A549 (cell line): ENCODE measurements around the gene CLDN5. TPM values are rescaled to one million over a fixed set of nuclear protein-coding genes. Genes with fewer than 3 reads are reported as not detected.

ENCODE experiments used
- ATAC-seq, 2 experiments: fragments of 200-7000 bp in 1 of 2; fragments of >200 bp in 1 of 2; cut with Nextera tagmentation in 1 of 2; cut with Tn5 transposase in 1 of 2; 3 replicates each; pipeline versions ENCODE4 v1.8.0 to v1.9.1; 2018 to 2020; ENCODE audit warnings: mild to moderate bottlenecking in 1 of 2, moderate library complexity in 1 of 2
- CTCF ChIA-PET: fragments of 300-600 bp; sonication (Branson Sonifier 250); formaldehyde crosslinking; extraction: SDS; loops from one replicate; lab custom pipeline; 2021; ENCODE audit warnings: antibody characterized with exemption, inconsistent platforms; lab: Yijun Ruan, JAX
- POLR2A ChIA-PET: fragments of 350-600 bp; formaldehyde crosslinking; extraction: SDS; loops from one replicate; lab custom pipeline; 2021; ENCODE audit warnings: antibody characterized with exemption, inconsistent platforms; lab: Yijun Ruan, JAX
- DNase-seq, 2 experiments: peaks; one replicate each; pipeline versions ENCODE4 v3.0.0 to v3.0.0-alpha.2; 2011 to 2016; ENCODE audit warnings: low read depth in 1 of 2, low spot score in 1 of 2
- FAIRE-seq: peaks from 2 replicates; lab custom pipeline; 2011; peaks lifted over from hg19 to GRCh38; lab: Jason Lieb, UNC
- H3K27ac ChIP-seq, 2 experiments: fragments of >200 bp; sonication (Bioruptor Twin); formaldehyde crosslinking; 3 replicates each; pipeline ENCODE4 v1.5.1; 2016 to 2017
- H3K4me1 ChIP-seq: fragments of >200 bp; sonication (Bioruptor Twin); formaldehyde crosslinking; 3 replicates; pipeline ENCODE4 v1.6.1; 2016
- H3K4me2 ChIP-seq: fragments of >200 bp; sonication (Bioruptor Twin); formaldehyde crosslinking; 3 replicates; pipeline ENCODE4 v1.6.1; 2016
- H3K4me3 ChIP-seq: fragments of >200 bp; sonication (Bioruptor Twin); formaldehyde crosslinking; 3 replicates; pipeline ENCODE4 v1.5.1; 2016
- H3K9me3 ChIP-seq: fragments of >200 bp; sonication (Bioruptor Twin); formaldehyde crosslinking; 3 replicates; pipeline ENCODE4 v1.6.1; 2016
- CBX2 ChIP-seq: fragments of 200-600 bp; sonication (generic); IDR thresholded peaks from 2 replicates; pipeline ENCODE4 v1.6.1; 2016; ENCODE audit warnings: low read depth, mild to moderate bottlenecking, borderline replicate concordance
- E2F6 ChIP-seq: IDR thresholded peaks from 2 replicates; pipeline ENCODE4 v1.6.1; 2012; ENCODE audit warnings: low read depth, borderline replicate concordance
- FOSB ChIP-seq: fragments of 250-450 bp; sonication (Bioruptor Pico); IDR thresholded peaks from 2 replicates; pipeline ENCODE4 v1.5.0; 2020; ENCODE audit warnings: mild to moderate bottlenecking, moderate library complexity
- FOXS1 ChIP-seq: fragments of 250-450 bp; sonication (Bioruptor Pico); IDR thresholded peaks from 2 replicates; pipeline ENCODE4 v1.5.0; 2020; ENCODE audit warnings: mild to moderate bottlenecking, moderate library complexity
- GATA3 ChIP-seq: IDR thresholded peaks from 2 replicates; pipeline ENCODE4 v1.6.1; 2012; ENCODE audit warnings: borderline replicate concordance
- HEYL ChIP-seq: fragments of 250-450 bp; sonication (Bioruptor Pico); IDR thresholded peaks from 2 replicates; pipeline ENCODE4 v1.8.0; 2021; ENCODE audit warnings: mild to moderate bottlenecking, moderate library complexity
- HOXB13 ChIP-seq: fragments of 250-450 bp; sonication (Bioruptor Pico); IDR thresholded peaks from 2 replicates; pipeline ENCODE4 v1.5.0; 2020; ENCODE audit warnings: low read depth, mild to moderate bottlenecking, moderate library complexity
- HOXB5 ChIP-seq: fragments of 250-450 bp; sonication (Bioruptor Pico); IDR thresholded peaks from 2 replicates; pipeline ENCODE4 v1.5.0; 2020; ENCODE audit warnings: mild to moderate bottlenecking, moderate library complexity
- KDM5A ChIP-seq: fragments of 200-600 bp; sonication (generic); IDR thresholded peaks from 2 replicates; pipeline ENCODE4 v1.6.1; 2016; ENCODE audit warnings: antibody characterized with exemption, mild to moderate bottlenecking
- MAFK ChIP-seq: fragments of 450-650 bp; IDR thresholded peaks from 2 replicates; pipeline ENCODE4 v1.6.1; 2014; ENCODE audit not compliant: partially characterized antibody
- MAZ ChIP-seq: fragments of 150-350 bp; IDR thresholded peaks from 2 replicates; pipeline ENCODE4 v1.6.1; 2014; ENCODE audit warnings: antibody characterized with exemption, low read depth, low read length, borderline replicate concordance
- MYC ChIP-seq: IDR thresholded peaks from 2 replicates; pipeline ENCODE4 v1.6.1; 2012; ENCODE audit warnings: mild to moderate bottlenecking, inconsistent platforms, low read length, improper control_type of control experiment, borderline replicate concordance
- NFE2L2 ChIP-seq: fragments of 150-350 bp; conservative IDR thresholded peaks from 2 replicates; pipeline ENCODE4 v1.6.1; 2014; ENCODE audit warnings: low read length
- NR3C1 ChIP-seq: fragments of >200 bp; sonication (Bioruptor Twin); formaldehyde crosslinking; IDR thresholded peaks from 3 replicates; pipeline ENCODE4 v1.6.1; 2017
- POLR2AphosphoS2 ChIP-seq: conservative IDR thresholded peaks from 2 replicates; pipeline ENCODE4 v1.6.1; 2012; ENCODE audit warnings: low read length, improper control_type of control experiment, inconsistent platforms
- RAD21 ChIP-seq, 2 experiments: fragments of >200 bp in 1 of 2; sonication (Bioruptor Twin) in 1 of 2; formaldehyde crosslinking in 1 of 2; IDR thresholded peaks in 1 of 2; conservative IDR thresholded peaks in 1 of 2; 2 replicates in 1 of 2; 3 replicates in 1 of 2; pipeline ENCODE4 v1.6.1; 2012 to 2018; ENCODE audit warnings: inconsistent platforms in 1 of 2
- RARB ChIP-seq: fragments of 250-450 bp; sonication (Bioruptor Pico); IDR thresholded peaks from 2 replicates; pipeline ENCODE4 v1.8.0; 2021; ENCODE audit warnings: mild to moderate bottlenecking, moderate library complexity
- RNF2 ChIP-seq: fragments of 200-600 bp; sonication (generic); IDR thresholded peaks from 2 replicates; pipeline ENCODE4 v1.6.1; 2016; ENCODE audit warnings: low read depth, mild to moderate bottlenecking, antibody characterized with exemption, moderate library complexity, borderline replicate concordance
- SREBF2 ChIP-seq: fragments of 450-650 bp; IDR thresholded peaks from 2 replicates; pipeline ENCODE4 v1.6.1; 2014; ENCODE audit warnings: mild to moderate bottlenecking, moderate library complexity
- TFCP2L1 ChIP-seq: fragments of 250-450 bp; sonication (Bioruptor Pico); IDR thresholded peaks from 2 replicates; pipeline ENCODE4 v1.5.0; 2021; ENCODE audit warnings: mild to moderate bottlenecking
- ZC3H11A ChIP-seq: fragments of 450-650 bp; IDR thresholded peaks from 2 replicates; pipeline ENCODE4 v1.6.1; 2014; ENCODE audit warnings: antibody characterized with exemption, mild to moderate bottlenecking
- ZNF302 ChIP-seq: fragments of 250-450 bp; sonication (Bioruptor Pico); IDR thresholded peaks from 2 replicates; pipeline ENCODE4 v1.9.0; 2021; ENCODE audit warnings: inconsistent platforms, mild to moderate bottlenecking, moderate library complexity
- WGBS: methylation state at CpG from one replicate; pipeline ENCODE4 v1.1.6; 2017; ENCODE audit errors: missing lambda C conversion rate; 5-methylcytosine and 5-hydroxymethylcytosine counted together
- polyA plus RNA-seq, 4 experiments: library from polyadenylated mRNA; depleted of rRNA in 3 of 4; stranded (reverse); fragments of >200 nt; fragmentation: RNase III in 1 of 4; extraction: RNeasy Plus Mini Kit Qiagen cat#74134 plus additional on column Dnase treatment in 1 of 4; gene quantifications; 2 replicates in 3 of 4; 3 replicates in 1 of 4; pipeline ENCODE4 v1.2.3, GENCODE V29; 2011 to 2017
- TF ChIP-seq, protein P1 (sequence below): fragments of >200 bp; sonication (Bioruptor Twin); formaldehyde crosslinking; IDR thresholded peaks from 2 replicates; pipeline ENCODE4 v1.6.1; 2016
- TF ChIP-seq, protein P2 (sequence below): fragments of 150-350 bp; IDR thresholded peaks from 2 replicates; pipeline ENCODE4 v1.6.1; 2014; ENCODE audit warnings: low read depth, mild to moderate bottlenecking, low read length
- TF ChIP-seq, protein P3 (sequence below): fragments of 200-600 bp; sonication (generic); IDR thresholded peaks from 2 replicates; pipeline ENCODE4 v1.6.1; 2016; ENCODE audit warnings: antibody characterized with exemption, mild to moderate bottlenecking, moderate library complexity
- TF ChIP-seq, protein P4 (sequence below): fragments of >200 bp; sonication (Bioruptor Twin); formaldehyde crosslinking; IDR thresholded peaks from 3 replicates; pipeline ENCODE4 v1.6.1; 2016
- TF ChIP-seq, protein P5 (sequence below): fragments of 250-450 bp; sonication (Bioruptor Pico); IDR thresholded peaks from 2 replicates; pipeline ENCODE4 v1.5.0; 2020; ENCODE audit warnings: low read depth, mild to moderate bottlenecking, moderate library complexity

Gene CLDN5
- polyA plus RNA-seq, 2 of the 4 experiments (the other 2 are of a cell fraction): not detected

GRCh38 chr22:19476023-19476422 lies 48.2 kb downstream of the CLDN5 start:
- Histone ChIP-seq H3K9me3 (no peaks in the 10 kb centered on the region), H3K27ac (no peak overlapping the region), H3K4me1 (peaks cover 13% of the 10 kb centered on the region), H3K4me3 (no peak overlapping the region), H3K4me2 (no peak overlapping the region)
- TF ChIP-seq, protein P1, sequence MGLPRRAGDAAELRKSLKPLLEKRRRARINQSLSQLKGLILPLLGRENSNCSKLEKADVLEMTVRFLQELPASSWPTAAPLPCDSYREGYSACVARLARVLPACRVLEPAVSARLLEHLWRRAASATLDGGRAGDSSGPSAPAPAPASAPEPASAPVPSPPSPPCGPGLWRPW: no peak
- TF ChIP-seq TFCP2L1: no peak
- TF ChIP-seq GATA3: no peak
- TF ChIP-seq MAZ: no peak
- no peak for TF ChIP-seq KDM5A
- TF ChIP-seq, protein P2, sequence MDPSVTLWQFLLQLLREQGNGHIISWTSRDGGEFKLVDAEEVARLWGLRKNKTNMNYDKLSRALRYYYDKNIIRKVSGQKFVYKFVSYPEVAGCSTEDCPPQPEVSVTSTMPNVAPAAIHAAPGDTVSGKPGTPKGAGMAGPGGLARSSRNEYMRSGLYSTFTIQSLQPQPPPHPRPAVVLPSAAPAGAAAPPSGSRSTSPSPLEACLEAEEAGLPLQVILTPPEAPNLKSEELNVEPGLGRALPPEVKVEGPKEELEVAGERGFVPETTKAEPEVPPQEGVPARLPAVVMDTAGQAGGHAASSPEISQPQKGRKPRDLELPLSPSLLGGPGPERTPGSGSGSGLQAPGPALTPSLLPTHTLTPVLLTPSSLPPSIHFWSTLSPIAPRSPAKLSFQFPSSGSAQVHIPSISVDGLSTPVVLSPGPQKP: no peak
- no peak for TF ChIP-seq HOXB13 (CRISPR knock-in tag)
- TF ChIP-seq POLR2AphosphoS2: no peak
- TF ChIP-seq NR3C1: no peak
- TF ChIP-seq FOSB: no peak
- TF ChIP-seq, protein P3, sequence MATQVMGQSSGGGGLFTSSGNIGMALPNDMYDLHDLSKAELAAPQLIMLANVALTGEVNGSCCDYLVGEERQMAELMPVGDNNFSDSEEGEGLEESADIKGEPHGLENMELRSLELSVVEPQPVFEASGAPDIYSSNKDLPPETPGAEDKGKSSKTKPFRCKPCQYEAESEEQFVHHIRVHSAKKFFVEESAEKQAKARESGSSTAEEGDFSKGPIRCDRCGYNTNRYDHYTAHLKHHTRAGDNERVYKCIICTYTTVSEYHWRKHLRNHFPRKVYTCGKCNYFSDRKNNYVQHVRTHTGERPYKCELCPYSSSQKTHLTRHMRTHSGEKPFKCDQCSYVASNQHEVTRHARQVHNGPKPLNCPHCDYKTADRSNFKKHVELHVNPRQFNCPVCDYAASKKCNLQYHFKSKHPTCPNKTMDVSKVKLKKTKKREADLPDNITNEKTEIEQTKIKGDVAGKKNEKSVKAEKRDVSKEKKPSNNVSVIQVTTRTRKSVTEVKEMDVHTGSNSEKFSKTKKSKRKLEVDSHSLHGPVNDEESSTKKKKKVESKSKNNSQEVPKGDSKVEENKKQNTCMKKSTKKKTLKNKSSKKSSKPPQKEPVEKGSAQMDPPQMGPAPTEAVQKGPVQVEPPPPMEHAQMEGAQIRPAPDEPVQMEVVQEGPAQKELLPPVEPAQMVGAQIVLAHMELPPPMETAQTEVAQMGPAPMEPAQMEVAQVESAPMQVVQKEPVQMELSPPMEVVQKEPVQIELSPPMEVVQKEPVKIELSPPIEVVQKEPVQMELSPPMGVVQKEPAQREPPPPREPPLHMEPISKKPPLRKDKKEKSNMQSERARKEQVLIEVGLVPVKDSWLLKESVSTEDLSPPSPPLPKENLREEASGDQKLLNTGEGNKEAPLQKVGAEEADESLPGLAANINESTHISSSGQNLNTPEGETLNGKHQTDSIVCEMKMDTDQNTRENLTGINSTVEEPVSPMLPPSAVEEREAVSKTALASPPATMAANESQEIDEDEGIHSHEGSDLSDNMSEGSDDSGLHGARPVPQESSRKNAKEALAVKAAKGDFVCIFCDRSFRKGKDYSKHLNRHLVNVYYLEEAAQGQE: no peak
- TF ChIP-seq ZC3H11A: no peak
- TF ChIP-seq SREBF2: no peak
- TF ChIP-seq RNF2: no peak
- TF ChIP-seq, protein P4, sequence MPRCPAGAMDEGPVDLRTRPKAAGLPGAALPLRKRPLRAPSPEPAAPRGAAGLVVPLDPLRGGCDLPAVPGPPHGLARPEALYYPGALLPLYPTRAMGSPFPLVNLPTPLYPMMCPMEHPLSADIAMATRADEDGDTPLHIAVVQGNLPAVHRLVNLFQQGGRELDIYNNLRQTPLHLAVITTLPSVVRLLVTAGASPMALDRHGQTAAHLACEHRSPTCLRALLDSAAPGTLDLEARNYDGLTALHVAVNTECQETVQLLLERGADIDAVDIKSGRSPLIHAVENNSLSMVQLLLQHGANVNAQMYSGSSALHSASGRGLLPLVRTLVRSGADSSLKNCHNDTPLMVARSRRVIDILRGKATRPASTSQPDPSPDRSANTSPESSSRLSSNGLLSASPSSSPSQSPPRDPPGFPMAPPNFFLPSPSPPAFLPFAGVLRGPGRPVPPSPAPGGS: no peak
- TF ChIP-seq NFE2L2: no peak
- TF ChIP-seq MYC: no peak
- WGBS: 90% methylated on average over 3 of the region's 3 CpGs
- ChIA-PET CTCF (no interaction called here), POLR2A (no interaction called here)
- FAIRE-seq: no peak
- ATAC-seq: no peak
- no peak for DNase-seq

GRCh38 chr22:19473578-19473977 lies 50.6 kb downstream of the CLDN5 start:
- POLR2A ChIA-PET: no interaction called here
- DNase-seq (peak in 1 of 2 experiments; percentile 6), FAIRE-seq (no peak), ATAC-seq (peak; percentile 41 to 70; a peak in 3 of 6 replicates)
- no peak overlapping the region for H3K27ac ChIP-seq
- H3K4me2 ChIP-seq: no peak overlapping the region
- CTCF ChIA-PET: interaction anchor here (1.5 to 4.0 kb wide), 3 partner anchors 10 to 173 kb away, joined by 3 to 24 read pairs (median 5); no protein-coding TSS in a partner anchor
- no peaks in the 10 kb centered on the region for H3K9me3 ChIP-seq
- H3K4me1 ChIP-seq: peaks cover 7% of the 10 kb centered on the region
- WGBS: 90% methylated on average over 2 of the region's 3 CpGs
- H3K4me3 ChIP-seq: no peak overlapping the region
- TF ChIP-seq HEYL (no peak), MYC (no peak), CBX2 (no peak), MAFK (no peak), ZNF302 (CRISPR knock-in tag) (no peak), NR3C1 (no peak), HOXB5 (CRISPR knock-in tag) (no peak), FOXS1 (no peak), RAD21 (conservative IDR thresholded peaks at IDR 0.05 in 1 of 2, IDR thresholded peaks at IDR 0.05 in 1 of 2) (no peak), E2F6 (no peak), RARB (CRISPR knock-in tag) (no peak), RNF2 (no peak)
- TF ChIP-seq, protein P5, sequence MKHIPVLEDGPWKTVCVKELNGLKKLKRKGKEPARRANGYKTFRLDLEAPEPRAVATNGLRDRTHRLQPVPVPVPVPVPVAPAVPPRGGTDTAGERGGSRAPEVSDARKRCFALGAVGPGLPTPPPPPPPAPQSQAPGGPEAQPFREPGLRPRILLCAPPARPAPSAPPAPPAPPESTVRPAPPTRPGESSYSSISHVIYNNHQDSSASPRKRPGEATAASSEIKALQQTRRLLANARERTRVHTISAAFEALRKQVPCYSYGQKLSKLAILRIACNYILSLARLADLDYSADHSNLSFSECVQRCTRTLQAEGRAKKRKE (CRISPR knock-in tag): no peak
- TF ChIP-seq, protein P4: no peak
- TF ChIP-seq, protein P2: no peak
